K562 (cell line): ENCODE data around the gene RMI1. TPM values are rescaled to one million over a fixed set of nuclear protein-coding genes. Genes with fewer than 3 reads are reported as not detected.

Experiments
- FOXP4 ChIP-seq: sonication (generic); formaldehyde crosslinking; IDR thresholded peaks from 2 replicates; pipeline ENCODE4 v1.8.0; 2022; ENCODE audit warnings: mild to moderate bottlenecking, missing genetic modification reagents, borderline replicate concordance
- ID3 ChIP-seq, 2 experiments: fragments of 250-450 bp in 1 of 2; fragments of 450-650 bp in 1 of 2; sonication (Bioruptor Pico) in 1 of 2; IDR thresholded peaks; 2 replicates each; pipeline versions ENCODE4 v1.6.1 to v1.8.0; 2016 to 2021; ENCODE audit warnings: mild to moderate bottlenecking in 2 of 2, moderate library complexity in 2 of 2, missing compliant biosample characterization in 1 of 2, missing genetic modification characterization in 1 of 2
- KLF1 ChIP-seq: fragments of 450-650 bp; IDR thresholded peaks from 2 replicates; pipeline ENCODE4 v1.6.1; 2016; ENCODE audit warnings: missing genetic modification characterization, missing compliant biosample characterization
- NRF1 ChIP-seq, 2 experiments: fragments of 450-650 bp; IDR thresholded peaks in 1 of 2; conservative IDR thresholded peaks in 1 of 2; 2 replicates each; pipeline ENCODE4 v1.6.1; 2014; ENCODE audit warnings: mild to moderate bottlenecking in 2 of 2
- PHF21A ChIP-seq: fragments of 450-650 bp; IDR thresholded peaks from 2 replicates; pipeline ENCODE4 v1.6.1; 2017; ENCODE audit warnings: low read depth, borderline replicate concordance
- SP2 ChIP-seq: IDR thresholded peaks from 2 replicates; pipeline ENCODE4 v1.6.1; 2011; ENCODE audit warnings: mild to moderate bottlenecking, low read depth, low read length, moderate library complexity; ENCODE audit not compliant: poor library complexity, severe bottlenecking; ENCODE audit errors: extremely low read depth
- ZBTB11 ChIP-seq, 3 experiments: fragments of 200-800 bp in 1 of 3; fragments of 250-450 bp in 1 of 3; fragments of 450-650 bp in 1 of 3; sonication (Bioruptor Pico) in 1 of 3; sonication (Bioruptor generic) in 1 of 3; formaldehyde crosslinking in 1 of 3; IDR thresholded peaks; 2 replicates each; pipeline versions ENCODE4 v1.6.1 to v1.8.0; 2016 to 2022; ENCODE audit warnings: mild to moderate bottlenecking in 2 of 3, missing genetic modification characterization in 2 of 3, missing compliant biosample characterization in 1 of 3, moderate library complexity in 1 of 3
- ZBTB9 ChIP-seq: fragments of 450-650 bp; formaldehyde crosslinking; IDR thresholded peaks from 2 replicates; pipeline ENCODE4 v1.4.0; 2020; ENCODE audit warnings: mild to moderate bottlenecking, moderate library complexity
- ZC3H4 ChIP-seq: sonication (generic); formaldehyde crosslinking; IDR thresholded peaks from 2 replicates; pipeline ENCODE4 v1.9.0; 2021; ENCODE audit warnings: missing genetic modification reagents, borderline replicate concordance
- ZNF282 ChIP-seq: sonication (generic); formaldehyde crosslinking; IDR thresholded peaks from 2 replicates; pipeline ENCODE4 v1.8.1; 2023; ENCODE audit warnings: missing genetic modification reagents
- ZNF668 ChIP-seq: fragments of 250-450 bp; sonication (Bioruptor Pico); IDR thresholded peaks from 2 replicates; pipeline ENCODE4 v1.8.0; 2022; ENCODE audit warnings: mild to moderate bottlenecking, inconsistent platforms
- ZNF696 ChIP-seq: fragments of 250-450 bp; sonication (Bioruptor Pico); conservative IDR thresholded peaks from 2 replicates; pipeline ENCODE4 v1.4.0; 2020; ENCODE audit warnings: mild to moderate bottlenecking, moderate library complexity
- polyA plus RNA-seq, 8 experiments: library from polyadenylated mRNA; depleted of rRNA in 4 of 8; stranded (reverse) in 5 of 8; unstranded in 3 of 8; fragments of >200 nt; fragmentation: Nextera tagmentation in 2 of 8; fragmentation: Illumina TruSeq in 1 of 8; extraction: Ambion mirVana in 2 of 8; extraction: Trizol in 1 of 8; gene quantifications; 2 replicates each; pipeline versions ENCODE4 v1.2.1 to v1.2.3, GENCODE V29; 2011 to 2014; ENCODE audit warnings: inconsistent platforms in 1 of 8, missing spikeins in 1 of 8
- total RNA-seq, 7 experiments: library from RNA; depleted of rRNA in 6 of 7; stranded (reverse); fragments of >200 nt in 6 of 7; fragmentation: Illumina TruSeq in 2 of 7; extraction: Trizol in 2 of 7; gene quantifications; 2 replicates each; pipeline versions ENCODE4 v1.2.1 to v1.2.3, GENCODE V29; 2011 to 2021; ENCODE audit warnings: low replicate concordance in 1 of 7

The RMI1 gene
- total and polyA plus RNA-seq, 9 of the 15 experiments (the other 6 are each of a cell fraction or from before 2014, with no cell fraction given): 3.0 to 17.4 (median 10.6) TPM

- TF ChIP-seq ZNF668 (CRISPR knock-in tag) (no peak), ZNF696 (CRISPR knock-in tag) (no peak), ZBTB9 (CRISPR knock-in tag) (no peak), ZC3H4 (CRISPR knock-in tag) (no peak), FOXP4 (CRISPR knock-in tag) (no peak), NRF1 (conservative IDR thresholded peaks at IDR 0.05 in 1 of 2, IDR thresholded peaks at IDR 0.05 in 1 of 2) (no peak), SP2 (no peak), ID3 (CRISPR knock-in tag; IDR thresholded peaks at IDR 0.05) (no peak), ID3 (tag; IDR thresholded peaks at IDR 0.05) (no peak), ZNF282 (no peak), ZBTB11 (CRISPR knock-in tag; IDR thresholded peaks at IDR 0.05) (no peak), KLF1 (tag) (no peak), PHF21A (no peak)
These were observed 49.7 kb upstream of the RMI1 start (continued) for GRCh38 chr9:83930881-83931280.
